Endothelial cell (in vitro differentiated cells): ENCODE data around the gene AK3. TPM values are rescaled to one million over a fixed set of nuclear protein-coding genes. Genes with fewer than 3 reads are reported as not detected.

Source experiments
- DNase-seq: peaks from one replicate; pipeline ENCODE4 v3.0.0; 2021; ENCODE audit warnings: low spot score
- H3K27ac Mint-ChIP-seq: one replicate; pipeline ENCODE4 v1.8.0; 2021; ENCODE audit warnings: mixed read lengths, inconsistent platforms; ENCODE audit not compliant: unreplicated experiment
- H3K27me3 Mint-ChIP-seq: one replicate; pipeline ENCODE4 v1.8.0; 2021; ENCODE audit warnings: mild to moderate bottlenecking, moderate library complexity, mixed read lengths, inconsistent platforms; ENCODE audit not compliant: unreplicated experiment
- H3K36me3 Mint-ChIP-seq: one replicate; pipeline ENCODE4 v1.8.0; 2021; ENCODE audit warnings: mild to moderate bottlenecking, low read depth, mixed read lengths, inconsistent platforms; ENCODE audit not compliant: unreplicated experiment
- H3K4me1 Mint-ChIP-seq: one replicate; pipeline ENCODE4 v1.8.0; 2021; ENCODE audit warnings: mild to moderate bottlenecking, mixed read lengths, inconsistent platforms; ENCODE audit not compliant: unreplicated experiment
- H3K4me3 Mint-ChIP-seq: one replicate; pipeline ENCODE4 v1.8.0; 2021; ENCODE audit warnings: mild to moderate bottlenecking, mixed read lengths, inconsistent platforms; ENCODE audit not compliant: unreplicated experiment
- H3K9me3 Mint-ChIP-seq: one replicate; pipeline ENCODE4 v1.8.0; 2021; ENCODE audit warnings: mixed read lengths, inconsistent platforms; ENCODE audit not compliant: unreplicated experiment
- CTCF ChIP-seq: fragments of 200-600 bp; sonication (generic); IDR thresholded peaks from one replicate; pipeline ENCODE4 v1.5.0; 2021; ENCODE audit warnings: antibody characterized with exemption; ENCODE audit not compliant: unreplicated experiment
- total RNA-seq: library from RNA; stranded (reverse); fragmentation: NEBNext Ultra II Directional; extraction: Animal tissue kit (Norgen Biotek cat#: 25700); gene quantifications from one replicate; pipeline ENCODE4 v1.2.1, GENCODE V29; 2021; ENCODE audit not compliant: unreplicated experiment

Gene AK3
- total RNA-seq, 1 donor from 2014 or later: 29.2 TPM

- H3K36me3 Mint-ChIP-seq: peaks cover 3% of the 10 kb centered on the region
- H3K4me3 Mint-ChIP-seq: no peak overlapping the region
- no peak for DNase-seq
- no peak for TF ChIP-seq CTCF
- H3K27ac Mint-ChIP-seq: no peak overlapping the region
- H3K4me1 Mint-ChIP-seq: no peaks in the 10 kb centered on the region
- H3K27me3 Mint-ChIP-seq: peaks cover 1% of the 10 kb centered on the region
- H3K9me3 Mint-ChIP-seq: no peaks in the 10 kb centered on the region
Observed at GRCh38 chr9:4689687-4690104, 51.3 kb downstream of the AK3 start.

- DNase-seq: no peak
- no peak for TF ChIP-seq CTCF
- Mint-ChIP-seq H3K4me3 (no peak overlapping the region), H3K4me1 (no peaks in the 10 kb centered on the region), H3K27ac (no peak overlapping the region), H3K27me3 (peaks cover 1% of the 10 kb centered on the region), H3K9me3 (no peaks in the 10 kb centered on the region), H3K36me3 (peaks cover 3% of the 10 kb centered on the region)
Observed at GRCh38 chr9:4689021-4689420, 52.0 kb downstream of the AK3 start.

GRCh38 chr9:4686584-4686983 is 54.4 kb downstream of the AK3 start:
- peaks cover 1% of the 10 kb centered on the region for H3K27me3 Mint-ChIP-seq
- peaks cover 3% of the 10 kb centered on the region for H3K36me3 Mint-ChIP-seq
- no peaks in the 10 kb centered on the region for H3K4me1 Mint-ChIP-seq
- H3K27ac Mint-ChIP-seq: no peak overlapping the region
- H3K4me3 Mint-ChIP-seq: no peak overlapping the region
- no peak for DNase-seq
- no peak for TF ChIP-seq CTCF
- no peaks in the 10 kb centered on the region for H3K9me3 Mint-ChIP-seq

- H3K27ac Mint-ChIP-seq: no peak overlapping the region
- H3K9me3 Mint-ChIP-seq: no peaks in the 10 kb centered on the region
- no peak for DNase-seq
- no peak overlapping the region for H3K4me3 Mint-ChIP-seq
- H3K27me3 Mint-ChIP-seq: peaks cover 1% of the 10 kb centered on the region
- no peaks in the 10 kb centered on the region for H3K4me1 Mint-ChIP-seq
- TF ChIP-seq CTCF: no peak
- peaks cover 3% of the 10 kb centered on the region for H3K36me3 Mint-ChIP-seq
Observed at GRCh38 chr9:4686112-4686511, 54.9 kb downstream of the AK3 start.

- Mint-ChIP-seq H3K4me3 (no peak overlapping the region), H3K4me1 (no peaks in the 10 kb centered on the region), H3K9me3 (no peaks in the 10 kb centered on the region), H3K27ac (no peak overlapping the region), H3K36me3 (peaks cover 3% of the 10 kb centered on the region), H3K27me3 (peaks cover 1% of the 10 kb centered on the region)
- DNase-seq: no peak
- TF ChIP-seq CTCF: no peak
Observed at GRCh38 chr9:4684820-4685219, 56.2 kb downstream of the AK3 start.
